Measurements from ENCODE around the gene ATG101.

DNA sequence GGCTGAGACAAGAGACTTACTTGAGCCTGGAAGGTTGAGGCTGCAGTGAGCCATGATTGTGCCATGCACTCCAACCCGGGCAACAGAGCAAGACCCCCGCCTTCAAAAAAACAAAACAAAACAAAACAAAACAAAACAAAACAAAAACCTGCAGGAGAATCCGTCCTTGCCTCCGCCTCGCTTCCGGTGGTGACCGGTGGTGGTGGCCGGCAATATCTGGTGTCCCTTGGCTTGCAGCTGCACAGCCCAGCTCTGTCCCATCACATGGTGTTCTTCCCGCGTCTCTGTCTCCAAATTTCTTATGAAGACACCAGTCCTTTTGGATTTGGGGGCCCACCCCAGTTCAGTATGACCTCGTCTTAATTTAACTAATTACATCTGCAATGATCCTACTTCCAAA, 19.7 kb downstream of the ATG101 start:
- TF ChIP-seq POU2F2 (IDR thresholded peaks at IDR 0.05; ENCODE audit: low read depth, low read length) (no peak), POLR2A (IDR thresholded peaks at IDR 0.05; ENCODE audit: low read depth, low read length) (no peak), TAF1 (IDR thresholded peaks at IDR 0.05; ENCODE audit: low read depth, low read length) (no peak), SPI1 (IDR thresholded peaks at IDR 0.05; ENCODE audit: low read depth, low read length) (no peak), POLR2AphosphoS5 (IDR thresholded peaks at IDR 0.05; ENCODE audit: low read depth, low read length) (no peak), PAX5 (IDR thresholded peaks at IDR 0.05; ENCODE audit: insufficient read depth, low read length, severe bottlenecking) (no peak)

All from GM12891 (cell line).